Measurements from ENCODE around the gene MYL6. TPM values are rescaled to one million over a fixed set of nuclear protein-coding genes. Genes with fewer than 3 reads are reported as not detected.

The MYL6 gene
- total and polyA plus RNA-seq, 2 donors: 2,133 to 7,162 TPM

DNA sequence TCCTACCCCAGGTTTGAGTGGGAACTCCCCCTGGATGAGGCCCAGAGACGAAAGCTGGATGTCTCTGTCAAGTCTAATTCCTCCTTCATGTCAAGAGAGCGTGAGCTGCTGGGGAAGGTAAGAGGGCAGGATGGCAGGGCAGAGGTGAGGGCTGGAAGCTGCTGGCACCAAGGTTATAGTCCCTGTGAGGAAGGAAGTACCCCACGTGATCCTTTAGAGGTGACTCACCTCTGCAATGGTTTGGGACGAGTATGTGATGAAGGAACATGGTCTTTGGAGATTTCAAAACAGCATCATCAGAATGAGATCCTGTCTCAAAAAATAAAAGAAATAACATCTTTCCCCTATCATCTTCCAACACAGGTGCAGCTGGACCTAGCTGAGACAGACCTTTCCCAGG, 14.9 kb upstream of the MYL6 start:
- no peak for DNase-seq (ENCODE audit: extremely low spot score)
- H3K4me1 ChIP-seq (ENCODE audit: insufficient read depth): peaks cover 3% of the 10 kb centered on the region
- H3K27ac ChIP-seq (ENCODE audit: low read depth): no peak overlapping the region
- peaks cover under 1% of the 10 kb centered on the region for H3K36me3 ChIP-seq (ENCODE audit: insufficient read depth)
- no peak overlapping the region for H3K4me3 ChIP-seq (ENCODE audit: low read depth, low read length)
- 79% methylated on average over 4 of the region's 4 CpGs for WGBS

DNA sequence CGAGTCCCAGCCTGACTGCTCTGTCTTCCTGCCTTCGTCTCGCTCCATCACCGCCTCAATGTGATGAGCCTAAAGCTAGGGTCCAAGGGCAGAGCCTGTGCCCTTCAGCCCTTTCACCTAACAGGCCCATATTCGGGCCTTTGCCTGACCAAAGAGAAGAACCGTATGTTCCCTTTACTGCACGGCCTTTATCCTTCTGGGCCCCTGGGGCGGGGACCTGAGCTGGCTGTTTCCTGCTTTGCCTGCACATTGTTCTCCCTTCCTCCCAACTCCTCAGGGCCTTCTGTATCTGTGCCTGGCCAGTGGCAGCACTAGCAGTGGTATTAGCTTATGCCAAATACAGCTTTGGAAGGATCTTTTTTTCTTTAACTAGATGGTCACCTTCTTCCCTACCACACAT, 14.3 kb upstream of the MYL6 start:
- WGBS: 79% methylated on average over 8 of the region's 8 CpGs
- H3K4me1 ChIP-seq (ENCODE audit: insufficient read depth): peaks cover 3% of the 10 kb centered on the region
- no peak for DNase-seq (ENCODE audit: extremely low spot score)
- no peak overlapping the region for H3K27ac ChIP-seq (ENCODE audit: low read depth)
- no peaks in the 10 kb centered on the region for H3K36me3 ChIP-seq (ENCODE audit: insufficient read depth)
- no peak overlapping the region for H3K4me3 ChIP-seq (ENCODE audit: low read depth, low read length)

DNA sequence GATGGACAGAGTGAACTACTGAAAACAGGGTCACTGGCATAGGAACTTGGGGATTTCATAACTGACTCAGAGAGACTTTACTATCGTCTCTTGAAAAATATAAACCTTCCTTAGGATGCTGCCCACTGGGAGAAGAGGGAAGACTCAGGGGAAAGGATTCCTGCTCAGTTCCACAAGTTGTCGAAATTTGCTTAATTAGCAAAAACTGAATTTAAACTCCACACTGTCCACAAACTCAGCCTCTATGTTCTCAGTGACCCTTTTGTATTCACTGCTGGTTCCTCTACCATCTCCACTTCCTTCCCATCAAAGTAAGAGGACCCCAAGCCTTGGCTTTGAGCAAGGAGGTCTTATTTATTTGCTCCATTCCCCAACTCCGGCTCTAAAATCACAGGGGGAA, 12.9 kb upstream of the MYL6 start:
- DNase-seq (ENCODE audit: extremely low spot score): no peak
- H3K36me3 ChIP-seq (ENCODE audit: insufficient read depth): no peaks in the 10 kb centered on the region
- no peak overlapping the region for H3K4me3 ChIP-seq (ENCODE audit: low read depth, low read length)
- WGBS: 84% methylated on average over 3 of the region's 3 CpGs
- no peak overlapping the region for H3K27ac ChIP-seq (ENCODE audit: low read depth)
- peaks cover 3% of the 10 kb centered on the region for H3K4me1 ChIP-seq (ENCODE audit: insufficient read depth)

DNA sequence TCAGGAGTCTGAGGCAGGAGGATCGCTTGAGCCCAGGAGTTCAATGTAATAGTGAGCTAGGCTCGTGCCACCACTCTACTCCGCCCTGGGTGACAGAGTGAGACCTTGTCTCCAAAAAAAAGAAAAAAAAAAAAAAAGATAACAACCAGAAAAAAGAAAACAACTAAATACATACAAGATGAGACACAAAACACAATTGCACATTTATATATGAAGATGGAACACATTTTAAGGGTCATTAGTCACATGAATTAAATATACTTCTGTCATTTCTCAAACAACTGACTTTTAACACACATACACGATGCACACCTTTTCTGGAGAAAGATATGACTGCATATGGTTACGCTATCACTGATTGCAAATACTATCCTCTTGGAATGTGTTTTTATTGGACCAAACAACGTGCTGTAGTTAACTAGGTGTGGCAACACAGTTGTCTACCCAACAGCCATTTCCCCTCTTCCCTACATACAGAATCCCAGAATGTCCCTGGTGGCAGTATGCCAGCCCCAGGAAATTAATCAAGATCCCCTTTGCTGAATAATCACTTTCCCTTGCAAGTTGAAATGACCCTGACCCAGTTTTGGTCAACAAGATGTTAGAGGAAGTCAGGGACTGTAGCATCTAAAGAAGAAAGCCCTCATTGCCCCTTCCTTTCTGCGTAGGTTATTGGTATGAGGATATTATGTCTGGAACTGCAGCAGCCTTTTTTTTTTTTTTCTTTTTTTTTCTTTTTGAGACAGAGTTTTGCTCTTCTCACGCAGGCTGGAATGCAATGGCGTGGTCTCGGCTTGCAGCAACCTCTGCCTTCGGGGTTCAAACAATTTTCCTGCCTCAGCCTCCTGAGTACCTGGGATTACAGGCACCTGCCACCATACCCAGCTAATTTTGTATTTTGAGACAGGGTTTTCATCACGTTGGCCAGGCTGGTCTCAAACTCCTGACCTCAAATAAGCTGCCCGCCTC, 11.4 kb upstream of the MYL6 start:
- Histone ChIP-seq H3K4me1 (ENCODE audit: insufficient read depth) (peaks cover 3% of the 10 kb centered on the region), H3K4me3 (ENCODE audit: low read depth, low read length) (no peak overlapping the region), H3K27ac (ENCODE audit: low read depth) (no peak overlapping the region), H3K36me3 (ENCODE audit: insufficient read depth) (no peaks in the 10 kb centered on the region)
- no peak for DNase-seq (ENCODE audit: extremely low spot score)
- 51% methylated on average over 13 of the region's 13 CpGs for WGBS

DNA sequence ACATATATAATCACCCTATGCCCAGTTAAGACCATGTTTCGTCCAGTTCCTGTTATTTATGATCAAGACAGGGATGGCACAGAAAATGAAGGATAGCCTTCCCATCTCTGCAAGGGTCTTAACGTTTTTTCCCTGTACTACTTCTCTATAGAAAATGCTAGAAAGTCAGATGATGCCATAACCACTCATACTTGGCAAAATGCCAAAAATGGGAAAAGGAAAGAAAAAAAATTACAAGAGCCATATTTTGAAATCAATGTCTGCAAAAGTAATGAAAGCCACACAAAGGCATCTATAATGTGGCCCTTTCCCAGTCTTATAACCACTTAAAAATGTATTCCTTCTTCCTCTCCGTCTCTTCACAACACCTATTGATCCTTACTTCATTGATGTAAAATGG, 7.6 kb upstream of the MYL6 start:
- no peaks in the 10 kb centered on the region for H3K36me3 ChIP-seq (ENCODE audit: insufficient read depth)
- peaks cover 4% of the 10 kb centered on the region for H3K4me1 ChIP-seq (ENCODE audit: insufficient read depth)
- no peak overlapping the region for H3K27ac ChIP-seq (ENCODE audit: low read depth)
- no peak for DNase-seq (ENCODE audit: extremely low spot score)
- WGBS: 67% methylated on average over 3 of the region's 3 CpGs
- no peak overlapping the region for H3K4me3 ChIP-seq (ENCODE audit: low read depth, low read length)

DNA sequence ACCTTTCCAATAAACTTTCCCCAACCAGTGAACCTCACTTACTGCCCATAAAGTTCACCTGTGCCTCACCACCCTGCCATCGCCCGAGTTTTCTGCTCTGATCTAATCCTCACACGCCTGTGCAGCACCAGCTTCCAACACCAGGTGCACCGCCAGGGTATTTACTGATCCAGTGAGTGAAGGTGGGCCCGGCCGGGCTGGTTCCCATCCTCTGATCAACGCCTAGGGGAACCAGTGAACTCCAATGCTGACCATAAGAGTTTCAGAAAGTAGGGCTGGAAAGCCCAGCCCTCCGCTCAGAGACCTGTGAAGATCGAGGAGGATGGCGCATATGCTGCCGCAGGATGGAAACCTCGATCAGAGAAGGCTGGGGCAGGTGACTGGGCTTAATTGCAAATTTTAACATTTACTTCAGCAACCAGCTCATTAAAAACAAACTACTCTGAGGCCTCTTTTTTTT, 6.5 kb upstream of the MYL6 start:
- peak overlapping the region; percentile 52 for H3K4me3 ChIP-seq (ENCODE audit: low read depth, low read length)
- WGBS: 9% methylated on average over 12 of the region's 12 CpGs

DNA sequence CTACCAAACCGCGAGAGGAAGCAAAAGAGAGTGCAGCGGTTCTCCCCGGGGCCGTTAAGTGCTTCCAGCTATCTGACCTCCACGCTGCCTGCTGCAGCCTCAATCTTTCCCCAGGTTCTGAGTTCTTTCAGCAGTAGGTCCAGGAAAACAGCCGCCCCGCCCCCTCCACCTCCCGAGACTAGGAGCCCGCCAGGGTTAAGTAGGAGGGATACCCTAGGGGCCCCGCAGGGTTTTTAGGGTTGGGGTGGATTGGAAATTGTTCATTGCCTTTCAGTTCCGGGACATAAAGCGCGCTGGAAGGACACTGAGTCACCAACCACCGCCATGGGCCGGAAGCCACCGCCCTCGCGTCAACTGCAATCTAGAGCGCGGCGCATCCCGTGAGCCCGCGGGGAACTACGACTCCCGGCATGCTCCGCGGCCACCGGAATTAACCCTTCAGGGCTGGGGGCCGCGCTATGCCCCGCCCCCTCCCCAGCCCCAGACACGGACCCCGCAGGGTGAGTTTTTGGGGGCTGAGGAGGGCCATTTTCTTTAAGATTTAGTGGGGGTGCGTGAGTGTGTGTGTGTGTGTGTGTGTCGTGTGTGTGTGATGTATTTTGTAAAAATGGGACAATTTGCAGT, 5.9 kb upstream of the MYL6 start, which contains the start of gene MYL6B:
MYL6B (plus strand) TSS at position 456 of the 624 bp plus-strand sequence. CDS start 1,332 bp downstream, outside the sequence.
- peak; percentile 87 for DNase-seq (ENCODE audit: extremely low spot score)
- WGBS: under 1% methylated on average over 37 of the region's 37 CpGs
- peak within 1 kb of the TSS; percentile 85 for H3K27ac ChIP-seq (ENCODE audit: low read depth)
- peak within 1 kb of the TSS; percentile 52 for H3K4me3 ChIP-seq (ENCODE audit: low read depth, low read length)
- peaks cover 1% of the 10 kb centered on the region for H3K4me1 ChIP-seq (ENCODE audit: insufficient read depth)
- H3K36me3 ChIP-seq (ENCODE audit: insufficient read depth): no peaks in the 10 kb centered on the region

More for the DNA sequence above, 6.5 kb upstream of the MYL6 start:
- H3K36me3 ChIP-seq (ENCODE audit: insufficient read depth): no peaks in the 10 kb centered on the region
- peaks cover 3% of the 10 kb centered on the region for H3K4me1 ChIP-seq (ENCODE audit: insufficient read depth)
- no peak for DNase-seq (ENCODE audit: extremely low spot score)
- peak overlapping the region; percentile 85 for H3K27ac ChIP-seq (ENCODE audit: low read depth)

DNA sequence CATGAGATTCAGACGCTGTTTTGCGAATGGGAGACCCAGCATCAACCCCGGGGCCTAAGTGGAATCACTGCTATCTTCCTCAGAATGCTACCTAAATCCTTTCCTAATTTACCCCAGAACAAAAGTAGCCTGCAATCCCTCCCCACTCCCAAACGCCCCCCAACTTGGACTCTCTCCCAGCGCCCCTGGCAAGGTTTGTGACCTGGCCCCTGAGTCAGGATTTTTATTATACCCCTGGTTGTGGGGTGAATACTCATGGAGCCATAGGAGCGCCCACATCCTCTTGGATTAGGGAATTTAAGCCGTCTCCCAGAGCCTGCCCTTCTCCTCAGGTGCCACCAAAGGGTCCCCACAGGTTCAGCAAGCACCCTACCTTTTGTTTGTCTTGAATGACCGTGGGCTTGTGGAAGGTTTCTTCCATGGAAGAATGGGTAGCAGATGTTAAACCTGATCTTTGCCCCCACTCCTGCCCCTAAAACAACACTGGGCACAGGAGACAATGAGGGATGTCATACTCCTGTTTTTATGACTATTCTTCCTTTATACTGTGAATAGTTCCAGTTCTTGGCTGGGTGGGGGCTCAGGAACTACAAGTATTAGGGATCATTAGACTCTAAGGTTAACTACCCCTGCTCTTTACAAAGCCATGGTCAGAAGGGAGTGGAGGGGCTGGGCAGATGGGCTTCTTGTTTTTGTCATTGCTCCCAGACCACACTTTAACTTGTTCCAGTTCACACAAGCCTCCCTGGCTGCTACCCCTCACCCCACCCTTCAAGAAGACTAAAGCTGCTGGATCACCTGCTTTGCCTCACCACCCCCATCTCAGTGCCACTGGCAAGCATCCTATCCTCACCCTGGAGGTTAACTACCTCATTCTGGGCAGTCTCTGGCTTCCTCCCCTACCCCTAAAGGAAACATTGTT, 5.1 kb upstream of the MYL6 start:
- no peak for DNase-seq (ENCODE audit: extremely low spot score)
- H3K4me1 ChIP-seq (ENCODE audit: insufficient read depth): peaks cover 1% of the 10 kb centered on the region
- peak overlapping the region; percentile 52 for H3K4me3 ChIP-seq (ENCODE audit: low read depth, low read length)
- H3K36me3 ChIP-seq (ENCODE audit: insufficient read depth): no peaks in the 10 kb centered on the region
- no peak overlapping the region for H3K27ac ChIP-seq (ENCODE audit: low read depth)
- 9% methylated on average over 8 of the region's 8 CpGs for WGBS

DNA sequence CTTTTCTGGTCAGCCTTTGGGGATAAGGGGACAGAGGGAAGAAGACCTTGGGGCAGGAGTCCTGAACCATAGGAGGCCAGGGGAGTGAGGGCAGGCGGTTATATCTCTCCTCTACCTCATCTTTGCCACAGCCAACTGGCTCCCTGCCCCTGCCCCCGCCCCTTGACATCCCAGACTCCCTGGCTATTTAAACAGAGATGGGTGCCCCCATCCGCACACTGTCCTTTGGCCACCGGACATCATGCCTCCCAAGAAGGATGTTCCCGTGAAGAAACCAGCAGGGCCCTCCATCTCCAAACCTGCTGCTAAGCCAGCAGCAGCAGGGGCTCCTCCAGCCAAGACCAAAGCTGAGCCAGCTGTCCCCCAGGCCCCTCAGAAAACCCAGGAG, 4.5 kb upstream of the MYL6 start:
- Histone ChIP-seq H3K36me3 (ENCODE audit: insufficient read depth) (no peaks in the 10 kb centered on the region), H3K4me1 (ENCODE audit: insufficient read depth) (peaks cover 1% of the 10 kb centered on the region), H3K27ac (ENCODE audit: low read depth) (no peak overlapping the region), H3K4me3 (ENCODE audit: low read depth, low read length) (no peak overlapping the region)
- no peak for DNase-seq (ENCODE audit: extremely low spot score)
- 78% methylated on average over 5 of the region's 5 CpGs for WGBS

DNA sequence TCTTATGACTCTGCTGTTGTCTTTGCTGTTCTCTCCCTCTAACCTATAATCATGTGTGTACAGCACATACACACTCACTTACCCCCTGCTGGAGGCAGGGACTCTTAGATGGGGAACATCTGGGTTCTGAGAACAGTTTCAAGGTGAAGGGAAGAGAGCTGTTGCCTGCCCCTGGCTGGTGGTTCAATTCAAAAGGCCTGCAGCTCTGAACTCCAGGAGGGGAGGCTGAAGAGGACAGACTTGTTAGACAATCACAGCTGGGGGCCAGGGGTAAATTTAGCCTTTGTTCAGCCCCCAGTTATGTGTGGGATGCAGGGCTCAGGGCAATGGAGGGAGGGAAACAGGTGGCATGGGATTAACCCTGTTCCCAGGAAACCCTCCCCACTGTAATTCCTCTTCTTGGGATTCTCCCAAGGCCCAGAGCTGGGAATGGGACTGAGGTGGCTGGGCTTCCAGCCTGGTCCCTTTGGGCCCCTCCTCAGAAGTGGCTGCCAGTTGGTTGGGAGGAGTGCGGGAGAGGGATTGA, 3.9 kb upstream of the MYL6 start:
- Histone ChIP-seq H3K27ac (ENCODE audit: low read depth) (no peak overlapping the region), H3K4me3 (ENCODE audit: low read depth, low read length) (no peak overlapping the region), H3K36me3 (ENCODE audit: insufficient read depth) (no peaks in the 10 kb centered on the region), H3K4me1 (ENCODE audit: insufficient read depth) (peaks cover 1% of the 10 kb centered on the region)
- no peak for DNase-seq (ENCODE audit: extremely low spot score)
- WGBS: 97% methylated on average over 1 of the region's 1 CpG

DNA sequence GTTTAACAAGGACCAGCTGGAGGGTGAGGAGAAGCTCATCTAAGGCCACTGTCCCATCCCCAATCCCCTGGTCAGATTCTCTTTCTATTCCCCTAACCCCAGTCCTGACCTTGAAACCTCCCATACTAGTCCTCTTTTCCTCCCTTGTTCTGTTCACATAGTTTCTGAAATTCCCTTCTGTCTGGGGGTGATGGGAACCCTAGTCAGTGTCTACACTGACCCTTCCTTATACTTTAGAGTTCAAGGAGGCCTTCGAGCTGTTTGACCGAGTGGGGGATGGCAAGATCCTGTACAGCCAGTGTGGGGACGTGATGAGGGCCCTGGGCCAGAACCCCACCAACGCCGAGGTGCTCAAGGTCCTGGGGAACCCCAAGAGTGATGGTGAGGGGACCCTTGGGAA, 3.3 kb upstream of the MYL6 start:
- 95% methylated on average over 5 of the region's 5 CpGs for WGBS
- peaks cover 1% of the 10 kb centered on the region for H3K4me1 ChIP-seq (ENCODE audit: insufficient read depth)
- H3K36me3 ChIP-seq (ENCODE audit: insufficient read depth): no peaks in the 10 kb centered on the region
- no peak for DNase-seq (ENCODE audit: extremely low spot score)
- H3K27ac ChIP-seq (ENCODE audit: low read depth): no peak overlapping the region
- no peak overlapping the region for H3K4me3 ChIP-seq (ENCODE audit: low read depth, low read length)

DNA sequence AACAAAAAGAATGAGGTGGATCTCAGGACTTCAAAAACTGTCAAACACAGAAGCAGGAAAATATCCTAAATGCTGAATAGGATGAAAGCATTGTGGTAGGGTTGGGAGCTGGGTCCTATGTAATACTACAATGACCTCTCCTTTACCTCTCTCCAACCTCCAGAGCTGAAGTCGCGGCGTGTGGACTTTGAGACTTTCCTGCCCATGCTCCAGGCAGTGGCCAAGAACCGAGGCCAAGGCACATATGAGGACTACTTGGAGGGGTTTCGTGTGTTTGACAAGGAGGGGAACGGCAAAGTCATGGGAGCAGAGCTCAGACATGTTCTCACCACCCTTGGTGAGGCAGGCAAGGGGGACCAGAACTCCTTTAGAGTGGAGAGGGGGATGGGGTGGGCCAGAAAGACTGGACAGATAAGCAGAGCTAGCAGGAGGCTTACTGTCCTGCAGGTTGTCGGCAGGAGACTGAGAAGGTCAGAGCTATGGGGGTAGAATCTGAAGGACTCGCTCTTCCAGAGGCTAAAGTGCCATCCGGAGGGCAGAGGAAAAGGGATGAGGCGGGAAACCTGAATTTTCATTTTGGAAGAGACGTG, 2.8 kb upstream of the MYL6 start:
- no peak for DNase-seq (ENCODE audit: extremely low spot score)
- H3K4me1 ChIP-seq (ENCODE audit: insufficient read depth): peaks cover 1% of the 10 kb centered on the region
- H3K27ac ChIP-seq (ENCODE audit: low read depth): no peak overlapping the region
- H3K36me3 ChIP-seq (ENCODE audit: insufficient read depth): no peaks in the 10 kb centered on the region
- WGBS: 93% methylated on average over 11 of the region's 11 CpGs
- H3K4me3 ChIP-seq (ENCODE audit: low read depth, low read length): no peak overlapping the region
